IPS DF 6.9 (cell line): ENCODE results near the gene ADGRV1.

Source experiments
- DNase-seq: peaks from one replicate; pipeline ENCODE4 v3.0.0-alpha.2; 2013; ENCODE audit warnings: low read depth, low spot score
- H3K27ac ChIP-seq: one replicate; pipeline ENCODE4 v1.5.1; 2013; ENCODE audit warnings: low read length, control low read depth
- H3K27me3 ChIP-seq: 2 replicates; pipeline ENCODE4 v1.6.1; 2013; ENCODE audit warnings: mild to moderate bottlenecking, low read length; ENCODE audit not compliant: control insufficient read depth, insufficient read depth
- H3K36me3 ChIP-seq: 2 replicates; pipeline ENCODE4 v1.6.1; 2013; ENCODE audit warnings: low read length; ENCODE audit not compliant: control insufficient read depth, insufficient read depth
- H3K4me1 ChIP-seq: 2 replicates; pipeline ENCODE4 v1.6.1; 2013; ENCODE audit warnings: low read length; ENCODE audit not compliant: control insufficient read depth, insufficient read depth
- H3K4me3 ChIP-seq: 2 replicates; pipeline ENCODE4 v1.5.1; 2013; ENCODE audit warnings: mild to moderate bottlenecking, low read length
- H3K9me3 ChIP-seq: 2 replicates; pipeline ENCODE4 v1.6.1; 2013; ENCODE audit warnings: low read length, inconsistent platforms; ENCODE audit not compliant: control insufficient read depth, insufficient read depth
- WGBS: extraction: QIAGEN DNeasy Blood & Tissue Kit; methylation state at CpG from one replicate; pipeline ENCODE4 v1.1.7; 2013; ENCODE audit warnings: mixed read lengths, missing lambda C conversion rate; ENCODE audit not compliant: insufficient read length, insufficient coverage; 5-methylcytosine and 5-hydroxymethylcytosine counted together

Gene ADGRV1

DNA sequence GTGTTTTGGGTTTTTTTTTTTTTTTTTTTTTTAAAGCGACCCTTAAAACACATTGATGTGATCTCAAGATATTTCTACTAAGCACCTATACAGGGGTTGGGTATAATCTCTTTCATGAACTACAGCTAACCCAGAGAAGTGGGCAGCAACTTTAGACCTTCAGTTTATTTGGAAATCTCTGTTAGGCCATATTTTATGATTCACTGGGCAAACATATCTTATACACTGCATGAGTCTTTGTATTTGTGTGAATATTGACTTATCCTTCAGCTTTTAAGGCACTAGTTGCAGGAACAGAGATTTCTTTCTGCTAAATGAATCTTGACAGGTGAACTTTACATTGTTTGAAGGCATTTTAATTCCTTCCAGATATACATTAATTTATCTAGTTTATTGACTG is 630.2 kb downstream of the ADGRV1 start:
- no peaks in the 10 kb centered on the region for H3K36me3 ChIP-seq
- WGBS: no CpG with 5 or more reads among the region's 1 CpG
- H3K4me3 ChIP-seq: no peak overlapping the region
- H3K27me3 ChIP-seq: no peaks in the 10 kb centered on the region
- H3K9me3 ChIP-seq: no peaks in the 10 kb centered on the region
- no peak overlapping the region for H3K27ac ChIP-seq
- DNase-seq: no peak
- no peaks in the 10 kb centered on the region for H3K4me1 ChIP-seq

DNA sequence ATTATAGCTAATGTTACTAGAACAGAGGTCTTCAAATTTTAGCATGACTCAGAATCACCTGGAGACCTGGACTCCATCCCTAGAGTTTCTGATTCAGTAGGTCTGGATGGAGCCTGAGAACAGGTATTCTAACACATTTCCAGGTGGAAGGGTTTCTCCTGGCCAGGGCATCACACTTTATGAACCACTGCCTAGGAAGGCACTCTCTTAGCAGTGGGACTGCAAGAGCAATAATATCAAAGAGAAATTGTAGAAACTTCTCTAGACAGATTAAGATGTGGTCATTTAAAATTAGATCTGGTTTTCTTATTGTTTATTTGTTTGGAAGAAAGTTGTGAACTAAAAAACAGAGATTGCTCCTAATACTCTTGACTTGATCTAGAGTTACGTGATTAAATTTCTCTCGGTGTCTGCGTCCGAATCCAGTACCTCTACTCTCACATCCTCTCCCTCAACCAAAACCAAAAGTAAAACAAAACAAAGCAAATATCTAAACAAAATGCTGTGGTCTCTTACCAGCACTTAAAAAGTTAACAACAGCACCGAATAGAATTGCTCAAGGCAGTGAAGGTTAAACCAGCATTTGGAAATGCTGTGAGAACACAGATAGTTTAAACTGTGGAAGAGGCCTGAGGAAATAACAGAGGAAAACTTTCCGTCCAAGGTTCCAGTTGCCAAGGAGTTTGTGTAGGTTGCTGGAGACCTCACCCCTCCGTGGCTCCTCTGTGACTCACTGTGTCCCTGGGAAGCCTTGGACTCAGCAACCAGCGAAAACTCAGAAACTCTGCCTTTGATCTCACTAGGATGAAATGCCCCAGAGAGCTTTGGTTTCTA is 631.1 kb downstream of the ADGRV1 start:
- Histone ChIP-seq H3K27ac (no peak overlapping the region), H3K9me3 (no peaks in the 10 kb centered on the region), H3K36me3 (no peaks in the 10 kb centered on the region), H3K27me3 (no peaks in the 10 kb centered on the region), H3K4me3 (no peak overlapping the region), H3K4me1 (no peaks in the 10 kb centered on the region)
- DNase-seq: no peak
- WGBS: no CpG with 5 or more reads among the region's 8 CpGs

DNA sequence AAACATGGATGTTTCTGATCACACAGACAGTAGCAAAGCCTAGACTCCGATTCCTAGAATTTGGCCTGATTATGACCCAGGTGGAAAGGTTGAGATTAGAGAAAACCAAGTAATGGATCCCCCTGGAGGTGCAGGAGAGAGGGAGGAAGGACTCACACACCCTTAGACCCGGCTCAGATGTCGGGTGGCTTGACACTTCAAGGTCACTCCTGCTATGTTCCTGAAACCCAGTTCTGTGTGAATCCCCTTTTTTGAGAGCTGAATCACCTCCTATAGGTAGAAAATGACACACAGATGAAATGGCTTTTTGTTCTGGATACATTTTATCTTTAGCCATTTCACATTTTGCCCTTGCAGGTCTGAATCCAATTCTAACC is 631.7 kb downstream of the ADGRV1 start:
- H3K27me3 ChIP-seq: no peaks in the 10 kb centered on the region
- no peaks in the 10 kb centered on the region for H3K36me3 ChIP-seq
- no peaks in the 10 kb centered on the region for H3K4me1 ChIP-seq
- H3K27ac ChIP-seq: no peak overlapping the region
- no peak for DNase-seq
- no CpG with 5 or more reads among the region's 3 CpGs for WGBS
- H3K9me3 ChIP-seq: no peaks in the 10 kb centered on the region
- no peak overlapping the region for H3K4me3 ChIP-seq

DNA sequence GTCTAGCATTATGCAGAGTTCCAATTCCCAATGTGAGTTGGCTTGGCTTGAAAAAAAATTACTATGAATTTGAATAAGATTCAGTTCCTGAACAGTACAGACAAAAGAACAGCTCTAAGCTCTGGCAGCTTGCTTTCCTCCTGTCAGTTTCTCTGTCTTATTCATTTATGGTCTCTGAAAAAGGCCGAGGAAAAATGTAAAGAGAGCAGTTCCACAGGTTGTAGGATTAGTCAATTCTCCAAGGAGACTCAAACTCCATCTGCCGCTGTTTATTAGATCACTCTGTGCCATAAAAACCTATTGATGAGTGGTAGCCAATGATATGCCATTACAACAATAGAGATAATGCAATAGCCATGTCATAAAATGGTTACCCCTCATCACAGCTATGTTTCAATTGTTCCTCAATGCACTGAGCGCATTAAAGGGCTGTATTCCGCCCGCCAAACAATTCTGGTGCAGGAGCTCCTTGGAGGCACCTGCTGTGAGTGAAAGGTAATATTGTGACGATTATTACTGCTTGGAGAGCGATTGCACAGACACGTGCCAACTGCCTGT is 636.3 kb downstream of the ADGRV1 start:
- DNase-seq: no peak
- Histone ChIP-seq H3K27me3 (no peaks in the 10 kb centered on the region), H3K4me1 (no peaks in the 10 kb centered on the region)

DNA sequence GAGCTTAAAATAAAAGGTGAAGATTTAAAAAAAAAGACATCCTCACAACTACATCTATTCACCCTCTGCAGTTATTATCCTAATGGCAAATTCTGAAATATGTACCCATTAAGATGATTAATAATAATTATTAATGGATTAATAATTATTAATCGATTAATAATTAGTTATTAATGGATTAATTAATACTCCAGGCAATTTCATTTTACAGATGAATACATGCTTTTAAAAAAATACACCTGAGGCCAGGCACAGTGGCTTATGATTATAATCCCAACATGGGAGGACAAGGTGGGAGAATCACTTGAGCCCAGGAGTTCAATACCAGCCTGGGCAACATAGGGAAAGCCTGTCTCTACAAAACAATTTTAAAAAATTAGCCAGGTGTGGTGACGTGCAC is 642.1 kb downstream of the ADGRV1 start:
- no peaks in the 10 kb centered on the region for H3K9me3 ChIP-seq
- no peaks in the 10 kb centered on the region for H3K27me3 ChIP-seq
- no peak overlapping the region for H3K27ac ChIP-seq
- no CpG with 5 or more reads among the region's 2 CpGs for WGBS
- H3K4me3 ChIP-seq: no peak overlapping the region
- DNase-seq: no peak
- no peaks in the 10 kb centered on the region for H3K36me3 ChIP-seq
- H3K4me1 ChIP-seq: no peaks in the 10 kb centered on the region

More for the DNA sequence above, 636.3 kb downstream of the ADGRV1 start:
- Histone ChIP-seq H3K4me3 (no peak overlapping the region), H3K9me3 (no peaks in the 10 kb centered on the region), H3K36me3 (no peaks in the 10 kb centered on the region), H3K27ac (no peak overlapping the region)
- WGBS: no CpG with 5 or more reads among the region's 8 CpGs

DNA sequence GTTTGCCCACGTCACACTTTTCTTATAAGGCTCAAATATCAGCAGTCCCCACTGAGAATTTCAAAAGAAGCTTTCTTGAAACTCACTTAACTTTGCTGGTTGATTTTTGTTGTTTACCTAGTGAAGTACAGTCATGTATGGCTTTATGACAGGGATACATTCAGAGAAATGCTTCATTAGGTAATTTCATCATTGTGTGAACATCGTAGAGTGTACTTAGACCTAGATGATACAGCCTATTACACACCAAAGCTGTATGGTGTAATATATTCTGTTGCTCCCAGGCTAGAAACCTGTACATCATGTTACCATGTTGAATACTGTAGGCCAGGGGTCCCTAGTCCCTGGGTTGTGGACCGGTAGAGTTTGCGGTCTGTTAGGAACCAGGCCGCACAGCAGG is 647.5 kb downstream of the ADGRV1 start:
- Histone ChIP-seq H3K27ac (no peak overlapping the region), H3K36me3 (no peaks in the 10 kb centered on the region), H3K27me3 (no peaks in the 10 kb centered on the region), H3K9me3 (no peaks in the 10 kb centered on the region), H3K4me3 (no peak overlapping the region), H3K4me1 (no peaks in the 10 kb centered on the region)
- WGBS: no CpG with 5 or more reads among the region's 5 CpGs
- no peak for DNase-seq

DNA sequence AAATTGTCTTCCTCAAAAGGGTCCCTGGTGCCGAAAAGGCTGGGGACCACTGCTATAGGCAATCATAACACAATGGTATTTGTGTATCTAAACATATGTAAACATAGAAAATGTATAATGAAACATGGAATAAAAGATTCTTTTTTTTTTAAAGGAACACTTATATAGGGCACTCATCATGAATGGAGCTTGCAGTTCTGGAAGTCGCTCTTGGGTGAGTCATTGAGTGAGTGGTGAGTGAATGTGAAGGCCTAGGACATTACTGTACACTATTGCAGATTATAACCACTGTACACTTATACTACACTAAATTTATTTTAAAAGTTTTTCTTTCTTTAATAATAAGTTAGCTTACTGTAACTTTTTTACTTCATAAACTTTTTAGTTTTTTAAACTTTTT is 648.1 kb downstream of the ADGRV1 start:
- WGBS: no CpG with 5 or more reads among the region's 2 CpGs
- Histone ChIP-seq H3K4me1 (no peaks in the 10 kb centered on the region), H3K27me3 (no peaks in the 10 kb centered on the region), H3K36me3 (no peaks in the 10 kb centered on the region), H3K9me3 (no peaks in the 10 kb centered on the region), H3K4me3 (no peak overlapping the region), H3K27ac (no peak overlapping the region)
- DNase-seq: no peak

DNA sequence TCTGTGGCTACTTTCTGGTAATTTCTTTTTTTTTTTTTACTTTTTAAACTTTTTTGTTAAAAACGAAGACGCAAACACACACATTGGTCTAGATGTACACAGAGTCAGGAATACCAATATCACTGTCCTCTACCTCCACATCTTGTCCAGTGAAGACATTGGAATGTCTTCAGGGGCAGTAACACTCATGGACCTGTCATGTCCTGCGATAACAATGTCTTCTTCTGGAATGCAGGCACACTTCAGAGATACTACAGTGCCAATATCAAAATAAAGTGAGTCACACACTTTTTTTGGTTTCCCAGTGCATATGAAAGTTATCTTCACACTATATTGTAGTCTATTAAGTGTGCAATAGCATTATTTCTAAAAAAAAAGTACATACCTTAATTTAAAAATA is 648.7 kb downstream of the ADGRV1 start:
- H3K9me3 ChIP-seq: no peaks in the 10 kb centered on the region
- no peak for DNase-seq
- no peaks in the 10 kb centered on the region for H3K4me1 ChIP-seq
- no peak overlapping the region for H3K27ac ChIP-seq
- no peak overlapping the region for H3K4me3 ChIP-seq
- no peaks in the 10 kb centered on the region for H3K36me3 ChIP-seq
- WGBS: no CpG with 5 or more reads among the region's 3 CpGs
- H3K27me3 ChIP-seq: no peaks in the 10 kb centered on the region

DNA sequence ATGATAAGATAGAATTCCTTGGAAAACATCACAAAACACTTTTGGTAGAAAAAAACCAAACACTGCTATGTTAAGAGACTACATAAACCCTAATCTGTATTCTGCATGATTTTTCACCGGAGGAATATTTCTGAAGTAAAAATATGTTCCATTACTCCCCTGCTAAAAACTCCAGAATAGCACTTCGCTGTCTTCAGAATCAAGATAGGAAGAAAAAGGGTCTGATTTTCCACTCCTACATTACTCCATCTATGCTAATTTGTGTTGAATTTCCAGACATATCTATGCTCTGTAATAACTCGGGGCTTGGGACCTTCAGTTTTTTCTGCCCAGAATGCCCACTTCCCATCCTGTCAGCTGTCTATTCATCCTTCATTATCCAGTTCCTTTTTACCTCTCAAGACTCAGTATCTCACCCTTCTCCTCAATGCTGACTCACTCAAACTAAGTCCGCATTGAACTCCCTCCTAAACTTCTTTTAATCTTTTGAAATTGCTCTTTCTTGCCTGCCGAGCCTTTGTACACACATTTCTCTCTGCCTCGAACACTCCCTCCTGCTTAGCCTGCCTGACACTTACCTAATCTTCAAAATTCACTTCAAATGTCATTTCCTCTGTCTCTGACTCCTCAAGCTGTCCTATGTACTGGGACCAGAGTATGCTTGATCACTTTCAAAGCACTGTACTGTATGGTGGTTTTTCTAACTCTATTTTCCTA is 653.6 kb downstream of the ADGRV1 start:
- Histone ChIP-seq H3K4me1 (no peaks in the 10 kb centered on the region), H3K9me3 (no peaks in the 10 kb centered on the region), H3K4me3 (no peak overlapping the region), H3K27ac (no peak overlapping the region), H3K27me3 (no peaks in the 10 kb centered on the region), H3K36me3 (no peaks in the 10 kb centered on the region)
- WGBS: no CpG with 5 or more reads among the region's 6 CpGs
- DNase-seq: no peak

DNA sequence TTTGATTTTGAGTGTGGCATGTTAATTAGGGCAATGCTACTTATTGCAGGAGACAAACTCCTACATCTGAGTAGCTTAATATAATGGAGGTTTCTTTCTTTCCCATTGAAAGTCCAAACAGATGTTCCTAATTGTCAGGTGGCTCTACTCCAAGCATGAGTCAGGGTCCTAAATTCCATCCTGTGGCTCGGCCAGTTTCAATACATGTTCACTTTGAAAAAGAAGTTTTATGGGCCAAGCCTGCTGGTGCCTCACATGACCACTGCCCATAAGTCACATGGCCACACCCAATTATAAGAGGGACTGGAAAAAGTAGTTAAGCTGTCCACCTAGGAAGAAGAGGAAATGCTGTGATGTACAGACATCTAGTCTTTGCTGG is 654.1 kb downstream of the ADGRV1 start:
- no peaks in the 10 kb centered on the region for H3K9me3 ChIP-seq
- H3K4me1 ChIP-seq: no peaks in the 10 kb centered on the region
- no peaks in the 10 kb centered on the region for H3K27me3 ChIP-seq
- DNase-seq: no peak
- H3K4me3 ChIP-seq: no peak overlapping the region
- WGBS: no CpG with 5 or more reads among the region's 1 CpG
- no peaks in the 10 kb centered on the region for H3K36me3 ChIP-seq
- no peak overlapping the region for H3K27ac ChIP-seq
